SK-N-SH treated with all-trans-retinoic acid at 6 μM for 48 hours (cell line): Measurements from ENCODE around the gene RBM10.

Source experiments
- ARNTL ChIP-seq: fragments of 450-650 bp; formaldehyde crosslinking; IDR thresholded peaks from 2 replicates; pipeline ENCODE4 v1.5.0; 2020; ENCODE audit warnings: low read depth, mild to moderate bottlenecking, moderate library complexity, borderline replicate concordance
- BACH2 ChIP-seq: fragments of 250-450 bp; sonication (Bioruptor Pico); IDR thresholded peaks from 2 replicates; pipeline ENCODE4 v1.9.0; 2021; ENCODE audit warnings: mild to moderate bottlenecking, borderline replicate concordance
- CSRNP3 ChIP-seq: fragments of 250-450 bp; sonication (Bioruptor Pico); IDR thresholded peaks from 2 replicates; pipeline ENCODE4 v1.5.1; 2021; ENCODE audit warnings: mild to moderate bottlenecking, moderate library complexity
- ESRRG ChIP-seq: fragments of 250-450 bp; sonication (Bioruptor Pico); IDR thresholded peaks from 2 replicates; pipeline ENCODE4 v1.6.1; 2021; ENCODE audit warnings: mild to moderate bottlenecking
- PATZ1 ChIP-seq: fragments of 250-450 bp; sonication (Bioruptor Pico); IDR thresholded peaks from 2 replicates; pipeline ENCODE4 v1.8.0; 2020; ENCODE audit warnings: mild to moderate bottlenecking, moderate library complexity, borderline replicate concordance
- PPARA ChIP-seq: fragments of 250-450 bp; sonication (Bioruptor Pico); IDR thresholded peaks from 2 replicates; pipeline ENCODE4 v1.5.0; 2020; ENCODE audit warnings: mild to moderate bottlenecking, borderline replicate concordance
- RARB ChIP-seq: fragments of 250-450 bp; sonication (Bioruptor Pico); IDR thresholded peaks from 2 replicates; pipeline ENCODE4 v1.8.0; 2021; ENCODE audit warnings: mild to moderate bottlenecking, moderate library complexity
- TCF4 ChIP-seq: fragments of 250-450 bp; sonication (Bioruptor Pico); IDR thresholded peaks from 2 replicates; pipeline ENCODE4 v1.8.0; 2021; ENCODE audit warnings: mild to moderate bottlenecking, moderate library complexity, borderline replicate concordance
- ZFP30 ChIP-seq: fragments of 450-650 bp; formaldehyde crosslinking; IDR thresholded peaks from 2 replicates; pipeline ENCODE4 v1.5.0; 2022; ENCODE audit warnings: mild to moderate bottlenecking, moderate library complexity
- ZNF565 ChIP-seq: fragments of 450-650 bp; formaldehyde crosslinking; conservative IDR thresholded peaks from 2 replicates; pipeline ENCODE4 v1.5.0; 2020; ENCODE audit warnings: low read depth, mild to moderate bottlenecking, moderate library complexity
- TF ChIP-seq, protein P1 (sequence below): fragments of 250-450 bp; sonication (Bioruptor Pico); IDR thresholded peaks from 2 replicates; pipeline ENCODE4 v1.5.1; 2020; ENCODE audit warnings: low read depth, mild to moderate bottlenecking, moderate library complexity
- TF ChIP-seq, protein P2 (sequence below): fragments of 250-450 bp; sonication (Bioruptor Pico); IDR thresholded peaks from 2 replicates; pipeline ENCODE4 v1.8.0; 2021; ENCODE audit warnings: low read depth, mild to moderate bottlenecking, moderate library complexity, borderline replicate concordance

GRCh38 chrX:47146121-47146935, 1.3 kb downstream of the RBM10 start:
- no peak for TF ChIP-seq ARNTL (CRISPR knock-in tag)
- TF ChIP-seq BACH2 (CRISPR knock-in tag), result no peak
- no peak for TF ChIP-seq ZNF565 (CRISPR knock-in tag)
- TF ChIP-seq PPARA, result no peak
- TF ChIP-seq, protein P1, sequence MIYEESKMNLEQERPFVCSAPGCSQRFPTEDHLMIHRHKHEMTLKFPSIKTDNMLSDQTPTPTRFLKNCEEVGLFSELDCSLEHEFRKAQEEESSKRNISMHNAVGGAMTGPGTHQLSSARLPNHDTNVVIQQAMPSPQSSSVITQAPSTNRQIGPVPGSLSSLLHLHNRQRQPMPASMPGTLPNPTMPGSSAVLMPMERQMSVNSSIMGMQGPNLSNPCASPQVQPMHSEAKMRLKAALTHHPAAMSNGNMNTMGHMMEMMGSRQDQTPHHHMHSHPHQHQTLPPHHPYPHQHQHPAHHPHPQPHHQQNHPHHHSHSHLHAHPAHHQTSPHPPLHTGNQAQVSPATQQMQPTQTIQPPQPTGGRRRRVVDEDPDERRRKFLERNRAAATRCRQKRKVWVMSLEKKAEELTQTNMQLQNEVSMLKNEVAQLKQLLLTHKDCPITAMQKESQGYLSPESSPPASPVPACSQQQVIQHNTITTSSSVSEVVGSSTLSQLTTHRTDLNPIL, result no peak
- TF ChIP-seq, protein P2, sequence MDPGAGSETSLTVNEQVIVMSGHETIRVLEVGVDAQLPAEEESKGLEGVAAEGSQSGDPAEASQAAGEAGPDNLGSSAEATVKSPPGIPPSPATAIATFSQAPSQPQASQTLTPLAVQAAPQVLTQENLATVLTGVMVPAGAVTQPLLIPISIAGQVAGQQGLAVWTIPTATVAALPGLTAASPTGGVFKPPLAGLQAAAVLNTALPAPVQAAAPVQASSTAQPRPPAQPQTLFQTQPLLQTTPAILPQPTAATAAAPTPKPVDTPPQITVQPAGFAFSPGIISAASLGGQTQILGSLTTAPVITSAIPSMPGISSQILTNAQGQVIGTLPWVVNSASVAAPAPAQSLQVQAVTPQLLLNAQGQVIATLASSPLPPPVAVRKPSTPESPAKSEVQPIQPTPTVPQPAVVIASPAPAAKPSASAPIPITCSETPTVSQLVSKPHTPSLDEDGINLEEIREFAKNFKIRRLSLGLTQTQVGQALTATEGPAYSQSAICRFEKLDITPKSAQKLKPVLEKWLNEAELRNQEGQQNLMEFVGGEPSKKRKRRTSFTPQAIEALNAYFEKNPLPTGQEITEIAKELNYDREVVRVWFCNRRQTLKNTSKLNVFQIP, result no peak
- no peak for TF ChIP-seq ESRRG (CRISPR knock-in tag)
- TF ChIP-seq CSRNP3 (CRISPR knock-in tag), result no peak
- TF ChIP-seq RARB, result no peak
- TF ChIP-seq ZFP30 (CRISPR knock-in tag), result no peak
- no peak for TF ChIP-seq PATZ1 (CRISPR knock-in tag)
- no peak for TF ChIP-seq TCF4 (CRISPR knock-in tag)
